Astrocyte of the spinal cord (primary cell): Measurements from ENCODE around the gene MAPKBP1.

Experiments
- DNase-seq: peaks from one replicate; pipeline ENCODE4 v3.0.0; 2011; ENCODE audit warnings: low read depth, low spot score
- H3K4me3 ChIP-seq: 2 replicates; pipeline ENCODE4 v1.5.1; 2011; ENCODE audit warnings: low read depth, mild to moderate bottlenecking, low read length, moderate library complexity
- in situ Hi-C: cut with HindIII; loops from 2 replicates; pipeline ENCODE4 v1.10.0; 2017; ENCODE audit warnings: low sequenced_read_pairs
- TF ChIP-seq, protein P1 (sequence below): IDR thresholded peaks from 2 replicates; pipeline ENCODE4 v1.5.1; 2012; ENCODE audit warnings: low read depth, mild to moderate bottlenecking, low read length, inconsistent platforms

The MAPKBP1 gene

DNA sequence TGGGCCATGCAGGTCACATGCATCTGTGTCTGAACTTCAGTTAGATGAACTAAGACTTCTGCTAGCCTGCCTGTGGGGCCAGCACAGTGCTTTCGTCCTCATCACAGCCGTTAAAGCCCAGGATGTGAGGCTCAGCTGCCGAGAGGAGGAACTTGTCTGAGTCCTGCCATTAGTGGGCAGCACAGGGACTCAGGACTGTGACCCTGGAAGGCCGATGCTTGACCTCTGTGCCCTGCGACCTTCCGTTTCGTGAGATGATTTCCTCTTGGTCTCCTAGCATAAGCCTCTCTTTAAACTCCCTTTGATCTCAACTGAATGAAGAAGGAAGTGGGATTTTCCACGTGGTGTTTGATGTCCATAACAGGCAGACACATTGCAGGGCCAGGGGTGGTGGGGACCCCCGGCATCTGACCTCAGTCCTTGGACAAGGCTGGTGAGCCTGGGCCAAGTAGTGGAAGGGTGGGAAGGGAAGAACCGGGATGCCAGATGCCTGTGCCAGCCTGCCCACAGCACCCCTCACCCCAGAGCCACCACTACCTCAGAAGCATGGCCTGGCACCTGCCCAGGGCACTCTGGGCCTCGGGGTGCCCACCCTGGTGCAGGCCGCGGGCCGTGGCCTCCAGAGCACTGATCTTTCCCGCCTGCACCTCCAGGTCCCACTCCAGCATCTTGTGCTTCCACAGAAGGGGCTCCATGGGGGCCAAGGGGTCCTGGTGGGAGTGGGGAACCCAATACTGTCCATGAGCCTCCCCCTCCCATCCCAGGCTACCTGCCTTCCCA lies 86.0 kb downstream of the MAPKBP1 start:
- H3K4me3 ChIP-seq, result no peak overlapping the region
- TF ChIP-seq, protein P1, sequence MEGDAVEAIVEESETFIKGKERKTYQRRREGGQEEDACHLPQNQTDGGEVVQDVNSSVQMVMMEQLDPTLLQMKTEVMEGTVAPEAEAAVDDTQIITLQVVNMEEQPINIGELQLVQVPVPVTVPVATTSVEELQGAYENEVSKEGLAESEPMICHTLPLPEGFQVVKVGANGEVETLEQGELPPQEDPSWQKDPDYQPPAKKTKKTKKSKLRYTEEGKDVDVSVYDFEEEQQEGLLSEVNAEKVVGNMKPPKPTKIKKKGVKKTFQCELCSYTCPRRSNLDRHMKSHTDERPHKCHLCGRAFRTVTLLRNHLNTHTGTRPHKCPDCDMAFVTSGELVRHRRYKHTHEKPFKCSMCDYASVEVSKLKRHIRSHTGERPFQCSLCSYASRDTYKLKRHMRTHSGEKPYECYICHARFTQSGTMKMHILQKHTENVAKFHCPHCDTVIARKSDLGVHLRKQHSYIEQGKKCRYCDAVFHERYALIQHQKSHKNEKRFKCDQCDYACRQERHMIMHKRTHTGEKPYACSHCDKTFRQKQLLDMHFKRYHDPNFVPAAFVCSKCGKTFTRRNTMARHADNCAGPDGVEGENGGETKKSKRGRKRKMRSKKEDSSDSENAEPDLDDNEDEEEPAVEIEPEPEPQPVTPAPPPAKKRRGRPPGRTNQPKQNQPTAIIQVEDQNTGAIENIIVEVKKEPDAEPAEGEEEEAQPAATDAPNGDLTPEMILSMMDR, result no peak
- no peak for DNase-seq
- in situ Hi-C loops, result no loop called here

DNA sequence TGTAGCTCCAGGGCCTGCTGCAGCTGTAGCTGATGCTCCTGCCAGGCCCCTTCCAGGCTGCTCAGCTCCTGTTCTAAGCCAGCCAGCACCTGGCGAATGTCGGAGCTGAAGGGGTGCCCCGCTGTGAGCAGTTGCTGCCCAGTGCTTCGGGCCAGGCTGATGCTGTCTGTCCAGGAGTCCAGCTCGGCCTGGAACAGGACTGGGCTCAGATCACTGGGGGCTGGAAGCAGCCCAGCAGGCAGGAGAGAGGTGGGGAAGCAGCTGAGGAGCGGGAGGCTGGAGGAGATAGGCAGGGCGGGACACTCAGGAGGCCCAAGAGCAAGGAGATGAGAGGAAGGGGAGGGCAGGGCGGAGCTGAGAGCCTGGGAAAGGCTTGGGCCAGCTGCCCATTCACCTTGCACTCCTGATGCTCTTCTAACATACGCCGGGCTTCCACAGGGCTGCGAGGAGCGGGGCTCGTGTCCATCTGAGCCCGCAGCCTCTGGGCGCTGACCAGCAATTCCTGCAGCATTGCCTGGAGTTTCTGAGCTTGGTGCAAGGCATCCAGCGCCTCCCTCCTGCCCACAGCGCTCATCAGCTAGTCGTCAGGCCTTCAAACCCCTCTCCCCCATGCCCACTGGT lies 87.6 kb downstream of the MAPKBP1 start:
- in situ Hi-C loops, result no loop called here
- DNase-seq, result no peak
- TF ChIP-seq, protein P1, result no peak
- H3K4me3 ChIP-seq, result no peak overlapping the region

DNA sequence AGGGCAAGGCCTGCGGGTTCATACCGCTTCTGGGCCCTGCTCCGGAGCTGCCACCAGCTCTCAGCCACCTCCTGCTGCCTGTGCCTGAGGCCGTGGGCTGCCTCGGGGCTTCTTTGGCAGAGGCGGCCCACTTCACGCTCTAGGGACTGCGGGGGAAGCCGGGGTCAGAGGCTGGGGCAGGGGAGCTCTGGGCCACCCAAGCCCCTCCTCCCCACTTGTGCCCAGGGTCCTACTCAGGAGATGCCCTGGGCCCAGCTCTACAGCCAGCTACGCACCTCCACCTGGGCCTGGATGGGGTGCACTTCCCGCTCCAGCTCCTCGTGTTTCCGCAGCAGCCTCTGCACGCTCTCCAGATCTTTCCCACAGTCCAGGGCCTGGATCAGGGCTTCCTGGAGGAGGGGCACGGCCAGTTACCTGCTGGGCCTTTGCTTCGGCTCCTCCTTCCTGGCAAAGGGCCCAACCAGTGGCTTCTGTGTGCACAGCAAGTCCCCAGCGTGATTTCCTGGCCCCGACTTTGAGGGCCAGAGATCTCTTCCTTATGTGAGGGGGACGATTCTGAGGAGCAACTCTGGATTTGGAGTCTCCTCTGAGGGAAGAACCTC lies 88.3 kb downstream of the MAPKBP1 start:
- in situ Hi-C loops, result no loop called here

DNA sequence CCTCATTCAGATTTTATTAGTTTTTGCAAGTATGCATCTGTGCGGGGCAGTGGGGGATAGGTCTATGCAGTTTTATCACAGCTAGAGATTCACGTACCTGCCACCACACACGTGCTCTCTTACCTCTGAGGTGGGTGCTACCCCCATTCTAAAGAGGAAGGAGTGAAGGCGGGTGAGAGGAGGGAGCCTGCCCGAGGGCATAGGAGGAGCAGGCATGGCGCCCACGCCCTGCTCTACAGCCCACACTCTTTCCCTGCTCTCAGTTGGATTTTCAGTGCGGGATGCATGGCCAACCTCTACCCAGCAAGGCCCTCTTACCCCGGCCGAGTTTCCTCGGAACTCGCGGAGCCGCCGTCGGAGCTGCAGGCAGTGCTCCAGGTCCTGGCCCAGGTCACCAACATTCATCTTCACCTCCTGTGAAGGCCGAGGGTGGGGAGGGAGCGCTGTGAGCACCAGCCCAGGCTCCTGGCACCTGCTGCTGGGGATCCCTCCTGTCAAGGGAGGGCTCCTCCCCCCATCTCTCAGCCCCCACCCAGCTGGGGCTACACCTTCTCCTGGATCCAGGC lies 91.3 kb downstream of the MAPKBP1 start:
- no peak overlapping the region for H3K4me3 ChIP-seq
- in situ Hi-C loops, result no loop called here

More for the DNA sequence above, 88.3 kb downstream of the MAPKBP1 start:
- H3K4me3 ChIP-seq, result no peak overlapping the region
- no peak for DNase-seq
- TF ChIP-seq, protein P1, result no peak

DNA sequence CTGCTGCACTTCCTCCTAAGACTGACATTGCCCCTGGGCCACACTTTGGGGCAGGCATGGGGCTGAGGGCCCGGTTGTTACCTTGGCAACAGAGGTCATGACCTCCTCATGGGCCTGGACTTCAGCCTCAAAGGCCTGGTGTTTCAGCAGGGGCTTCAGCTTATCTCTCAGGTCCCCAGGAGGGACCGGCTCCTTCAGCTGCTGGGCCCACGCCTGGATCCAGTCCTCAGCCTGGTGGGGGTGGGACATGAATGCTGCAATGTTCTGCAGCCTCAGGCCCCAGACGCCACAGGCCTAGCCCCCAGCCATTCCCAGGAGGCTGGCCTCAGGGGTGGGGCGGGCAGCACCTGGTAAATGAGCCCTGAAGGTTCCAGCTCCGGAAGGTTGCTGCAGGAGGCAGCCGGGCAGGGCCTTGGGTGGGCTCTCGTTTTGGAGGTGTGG lies 92.0 kb downstream of the MAPKBP1 start:
- TF ChIP-seq, protein P1, result no peak
- in situ Hi-C loops, result no loop called here
- no peak overlapping the region for H3K4me3 ChIP-seq
- no peak for DNase-seq

More for the DNA sequence above, 91.3 kb downstream of the MAPKBP1 start:
- TF ChIP-seq, protein P1, result no peak
- DNase-seq, result no peak

DNA sequence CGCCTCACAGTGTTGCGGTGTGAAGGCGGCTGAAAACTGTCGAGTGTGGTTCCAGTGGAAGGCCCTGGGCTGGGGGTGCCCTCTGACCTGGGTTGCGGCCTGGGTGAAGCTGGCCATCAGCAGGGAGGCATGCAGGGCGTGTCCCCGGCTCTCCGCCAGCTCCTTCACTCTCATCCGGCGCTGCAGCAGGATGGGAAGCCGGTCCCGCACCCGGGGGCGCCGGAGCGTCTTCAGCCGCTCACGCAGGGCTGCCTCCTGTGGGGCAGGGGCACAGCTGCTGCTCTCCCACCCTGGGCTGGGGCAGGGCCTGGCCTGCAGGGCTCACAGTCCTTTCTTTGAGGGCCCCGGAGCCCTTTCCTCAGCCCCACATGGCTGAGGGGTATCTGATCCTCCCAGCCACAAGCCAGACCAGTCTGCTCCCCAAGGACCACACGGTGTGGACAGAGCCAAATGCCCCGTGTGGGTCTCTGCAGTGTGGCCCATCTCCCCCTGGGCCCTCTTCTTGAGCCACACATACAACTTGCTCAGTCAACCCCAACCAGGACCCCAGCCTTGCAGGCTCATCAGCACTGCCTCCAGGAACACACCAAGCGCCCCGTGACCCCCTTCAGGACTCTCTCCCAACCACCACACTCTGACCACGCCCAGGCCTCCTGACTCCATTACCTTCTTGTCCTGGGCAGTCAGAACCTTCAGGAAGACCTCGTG lies 92.7 kb downstream of the MAPKBP1 start:
- no peak for DNase-seq
- TF ChIP-seq, protein P1, result no peak
- no peak overlapping the region for H3K4me3 ChIP-seq
- in situ Hi-C loops, result no loop called here
